HepG2 (cell line): Measurements from ENCODE around the gene ZC3H7B. TPM values are rescaled to one million over a fixed set of nuclear protein-coding genes. Genes with fewer than 3 reads are reported as not detected.

ENCODE experiments used
- ARID2 ChIP-seq: sonication (generic); formaldehyde crosslinking; IDR thresholded peaks from 2 replicates; pipeline ENCODE4 v1.8.1; 2022; ENCODE audit warnings: mild to moderate bottlenecking, missing genetic modification reagents, borderline replicate concordance
- BRCA1 ChIP-seq: sonication (generic); formaldehyde crosslinking; IDR thresholded peaks from 2 replicates; pipeline ENCODE4 v1.4.0; 2020; ENCODE audit warnings: missing genetic modification reagents
- CEBPB ChIP-seq: IDR thresholded peaks from 2 replicates; pipeline ENCODE4 v1.6.1; 2011; ENCODE audit warnings: low read depth, low read length, improper control_type of control experiment, borderline replicate concordance
- ESRRA ChIP-seq: sonication (generic); formaldehyde crosslinking; IDR thresholded peaks from 2 replicates; pipeline ENCODE4 v1.5.1; 2020; ENCODE audit warnings: mild to moderate bottlenecking, low read depth, missing genetic modification reagents
- EZH2 ChIP-seq: conservative IDR thresholded peaks from 2 replicates; pipeline ENCODE4 v1.6.1; 2012; ENCODE audit warnings: mild to moderate bottlenecking, low read depth, low read length, moderate library complexity
- HDAC2 ChIP-seq: sonication (generic); formaldehyde crosslinking; IDR thresholded peaks from 2 replicates; pipeline ENCODE4 v1.4.0; 2020; ENCODE audit warnings: missing genetic modification reagents
- HOXA3 ChIP-seq: sonication (generic); formaldehyde crosslinking; IDR thresholded peaks from 2 replicates; pipeline ENCODE4 v1.5.0; 2020; ENCODE audit warnings: missing genetic modification reagents
- KMT2A ChIP-seq: sonication (generic); formaldehyde crosslinking; IDR thresholded peaks from 2 replicates; pipeline ENCODE4 v1.4.0; 2020; ENCODE audit warnings: missing genetic modification reagents
- MIER2 ChIP-seq: IDR thresholded peaks from 2 replicates; pipeline ENCODE4 v1.6.1; 2016; ENCODE audit warnings: missing biosample characterization, missing genetic modification reagents
- SP2 ChIP-seq: sonication (generic); formaldehyde crosslinking; IDR thresholded peaks from 2 replicates; pipeline ENCODE4 v1.5.1; 2020; ENCODE audit warnings: mild to moderate bottlenecking, missing genetic modification reagents
- U2AF1 ChIP-seq: fragments of 200-400 bp; formaldehyde crosslinking; optimal IDR thresholded peaks from 2 replicates; pipeline ENCODE3; 2017; ENCODE audit warnings: mild to moderate bottlenecking, low read depth, low read length
- ZBTB7A ChIP-seq: sonication (generic); formaldehyde crosslinking; IDR thresholded peaks from 2 replicates; pipeline ENCODE4 v1.8.0; 2022; ENCODE audit warnings: mild to moderate bottlenecking, missing genetic modification reagents
- ZFP41 ChIP-seq: sonication (generic); formaldehyde crosslinking; IDR thresholded peaks from 2 replicates; pipeline ENCODE4 v1.4.0; 2020; ENCODE audit warnings: mild to moderate bottlenecking, missing genetic modification reagents, borderline replicate concordance
- ZFP90 ChIP-seq: sonication (generic); formaldehyde crosslinking; IDR thresholded peaks from 2 replicates; pipeline ENCODE4 v1.8.0; 2022; ENCODE audit warnings: missing genetic modification reagents, mild to moderate bottlenecking, inconsistent platforms, borderline replicate concordance
- ZNF12 ChIP-seq: sonication (generic); formaldehyde crosslinking; IDR thresholded peaks from 2 replicates; pipeline ENCODE4 v1.5.0; 2020; ENCODE audit warnings: missing genetic modification reagents
- ZNF570 ChIP-seq: sonication (generic); formaldehyde crosslinking; IDR thresholded peaks from 2 replicates; pipeline ENCODE4 v1.4.0; 2020; ENCODE audit warnings: mild to moderate bottlenecking, missing genetic modification reagents, borderline replicate concordance
- ZNF577 ChIP-seq: sonication (generic); formaldehyde crosslinking; IDR thresholded peaks from 2 replicates; pipeline ENCODE4 v1.4.0; 2020; ENCODE audit warnings: mild to moderate bottlenecking, low read depth, missing genetic modification reagents, borderline replicate concordance
- ZNF781 ChIP-seq: sonication (generic); formaldehyde crosslinking; IDR thresholded peaks from 2 replicates; pipeline ENCODE4 v1.5.1; 2020; ENCODE audit warnings: borderline replicate concordance, mild to moderate bottlenecking, missing genetic modification reagents; ENCODE audit errors: not compliant biosample characterization
- ZNF891 ChIP-seq: sonication (generic); formaldehyde crosslinking; IDR thresholded peaks from 2 replicates; pipeline ENCODE4 v1.5.0; 2020; ENCODE audit warnings: mild to moderate bottlenecking, missing genetic modification reagents
- polyA plus RNA-seq, 8 experiments: library from polyadenylated mRNA; depleted of rRNA in 3 of 8; stranded (reverse) in 7 of 8; unstranded in 1 of 8; fragments of >200 nt; fragmentation: Illumina TruSeq in 4 of 8; extraction: Trizol in 4 of 8; gene quantifications; 2 replicates each; pipeline versions ENCODE4 v1.2.1 to v1.2.3, GENCODE V29; 2011 to 2016; ENCODE audit warnings: low read depth in 4 of 8, missing spikeins in 1 of 8, mixed read lengths in 1 of 8; ENCODE audit not compliant: insufficient read depth in 1 of 8
- total RNA-seq, 5 experiments: library from RNA; depleted of rRNA; stranded (reverse); fragments of >200 nt; fragmentation: Illumina TruSeq; extraction: Trizol; gene quantifications; 2 replicates each; pipeline ENCODE4 v1.2.3, GENCODE V29; 2016; ENCODE audit warnings: low read depth in 1 of 5
- TF ChIP-seq, protein P1 (sequence below): IDR thresholded peaks from 2 replicates; pipeline ENCODE4 v1.6.1; 2018; ENCODE audit warnings: missing genetic modification reagents
- TF ChIP-seq, protein P2 (sequence below): sonication (generic); formaldehyde crosslinking; IDR thresholded peaks from 2 replicates; pipeline ENCODE4 v1.5.0; 2020; ENCODE audit warnings: missing genetic modification reagents
- TF ChIP-seq, protein P3 (sequence below): sonication (generic); formaldehyde crosslinking; IDR thresholded peaks from 2 replicates; pipeline ENCODE4 v1.4.0; 2020; ENCODE audit warnings: missing genetic modification reagents, low read depth, mild to moderate bottlenecking, borderline replicate concordance
- TF ChIP-seq, protein P4 (sequence below), 2 experiments: sonication (generic) in 1 of 2; formaldehyde crosslinking in 1 of 2; IDR thresholded peaks; 2 replicates each; pipeline versions ENCODE4 v1.4.0 to v1.6.1; 2018 to 2020; ENCODE audit warnings: missing genetic modification reagents in 2 of 2, borderline replicate concordance in 1 of 2, low read depth in 1 of 2, mild to moderate bottlenecking in 1 of 2, missing biosample characterization in 1 of 2

Gene ZC3H7B
- total and polyA plus RNA-seq, 2 of the 13 experiments (the other 11 are each of a cell fraction or from before 2014, with no cell fraction given) = 26.4 to 37.2 TPM

DNA sequence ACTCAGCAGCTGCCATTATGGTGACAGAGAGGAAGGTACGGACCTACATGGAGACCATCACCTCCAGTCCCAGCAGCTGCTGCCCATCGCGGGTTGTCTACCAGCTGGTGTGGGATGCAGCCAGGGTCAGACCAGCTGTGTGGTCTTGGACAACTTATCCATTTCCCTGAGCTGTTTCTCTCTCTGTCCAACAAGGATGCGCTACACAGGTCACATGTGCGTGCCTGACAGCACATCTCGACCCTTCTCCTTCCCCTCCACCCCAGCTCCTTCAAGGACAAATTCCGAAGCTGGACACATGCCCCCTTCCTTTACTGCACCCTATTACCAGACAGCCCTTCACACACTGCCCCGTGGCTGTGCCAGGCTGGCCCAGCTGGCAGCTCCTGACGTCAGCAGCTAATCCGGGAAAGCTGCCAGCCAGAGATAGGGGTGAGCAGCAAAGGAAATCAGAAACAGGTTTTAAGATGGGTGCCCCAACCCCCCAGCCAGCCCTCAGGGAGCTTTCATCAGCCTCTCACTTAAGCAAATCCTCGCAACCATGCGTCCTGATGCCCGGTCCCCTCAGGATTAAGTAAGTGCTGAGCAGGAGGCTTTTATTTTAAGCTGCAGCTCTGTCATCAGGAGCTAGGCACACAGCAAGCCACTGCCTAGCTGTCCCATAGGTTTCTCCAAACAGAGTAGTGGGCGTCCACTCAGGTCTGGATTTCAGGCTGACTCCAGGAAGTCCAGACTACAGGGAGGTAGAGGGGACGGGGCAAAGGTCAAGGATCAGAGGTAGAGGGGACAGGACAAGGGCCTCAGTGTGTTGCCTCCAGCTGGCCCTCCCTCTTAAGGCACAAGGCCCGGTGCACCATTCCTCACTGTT lies 100.7 kb downstream of the ZC3H7B start (continued):
- TF ChIP-seq ZNF12 (CRISPR knock-in tag) (no peak), ESRRA (CRISPR knock-in tag) (peak; percentile 74), HDAC2 (CRISPR knock-in tag) (peak; percentile 18; the same call in 1 of the 2 replicates), CEBPB (no peak), MIER2 (no peak), ZNF891 (CRISPR knock-in tag) (no peak), ZBTB7A (CRISPR knock-in tag) (peak; percentile 71; the same call in 1 of the 2 replicates), U2AF1 (no peak), BRCA1 (CRISPR knock-in tag) (no peak), ZNF570 (CRISPR knock-in tag) (no peak), HOXA3 (CRISPR knock-in tag) (peak; percentile 29; the same call in 1 of the 2 replicates), ZNF781 (no peak), ZFP41 (no peak), EZH2 (no peak), ZFP90 (CRISPR knock-in tag) (no peak), SP2 (CRISPR knock-in tag) (no peak), ARID2 (CRISPR knock-in tag) (no peak), KMT2A (CRISPR knock-in tag) (no peak), ZNF577 (no peak)
- TF ChIP-seq, protein P1, sequence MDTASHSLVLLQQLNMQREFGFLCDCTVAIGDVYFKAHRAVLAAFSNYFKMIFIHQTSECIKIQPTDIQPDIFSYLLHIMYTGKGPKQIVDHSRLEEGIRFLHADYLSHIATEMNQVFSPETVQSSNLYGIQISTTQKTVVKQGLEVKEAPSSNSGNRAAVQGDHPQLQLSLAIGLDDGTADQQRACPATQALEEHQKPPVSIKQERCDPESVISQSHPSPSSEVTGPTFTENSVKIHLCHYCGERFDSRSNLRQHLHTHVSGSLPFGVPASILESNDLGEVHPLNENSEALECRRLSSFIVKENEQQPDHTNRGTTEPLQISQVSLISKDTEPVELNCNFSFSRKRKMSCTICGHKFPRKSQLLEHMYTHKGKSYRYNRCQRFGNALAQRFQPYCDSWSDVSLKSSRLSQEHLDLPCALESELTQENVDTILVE (CRISPR knock-in tag) = no peak
- TF ChIP-seq, protein P2, sequence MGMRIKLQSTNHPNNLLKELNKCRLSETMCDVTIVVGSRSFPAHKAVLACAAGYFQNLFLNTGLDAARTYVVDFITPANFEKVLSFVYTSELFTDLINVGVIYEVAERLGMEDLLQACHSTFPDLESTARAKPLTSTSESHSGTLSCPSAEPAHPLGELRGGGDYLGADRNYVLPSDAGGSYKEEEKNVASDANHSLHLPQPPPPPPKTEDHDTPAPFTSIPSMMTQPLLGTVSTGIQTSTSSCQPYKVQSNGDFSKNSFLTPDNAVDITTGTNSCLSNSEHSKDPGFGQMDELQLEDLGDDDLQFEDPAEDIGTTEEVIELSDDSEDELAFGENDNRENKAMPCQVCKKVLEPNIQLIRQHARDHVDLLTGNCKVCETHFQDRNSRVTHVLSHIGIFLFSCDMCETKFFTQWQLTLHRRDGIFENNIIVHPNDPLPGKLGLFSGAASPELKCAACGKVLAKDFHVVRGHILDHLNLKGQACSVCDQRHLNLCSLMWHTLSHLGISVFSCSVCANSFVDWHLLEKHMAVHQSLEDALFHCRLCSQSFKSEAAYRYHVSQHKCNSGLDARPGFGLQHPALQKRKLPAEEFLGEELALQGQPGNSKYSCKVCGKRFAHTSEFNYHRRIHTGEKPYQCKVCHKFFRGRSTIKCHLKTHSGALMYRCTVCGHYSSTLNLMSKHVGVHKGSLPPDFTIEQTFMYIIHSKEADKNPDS (CRISPR knock-in tag) = no peak
- TF ChIP-seq, protein P3, sequence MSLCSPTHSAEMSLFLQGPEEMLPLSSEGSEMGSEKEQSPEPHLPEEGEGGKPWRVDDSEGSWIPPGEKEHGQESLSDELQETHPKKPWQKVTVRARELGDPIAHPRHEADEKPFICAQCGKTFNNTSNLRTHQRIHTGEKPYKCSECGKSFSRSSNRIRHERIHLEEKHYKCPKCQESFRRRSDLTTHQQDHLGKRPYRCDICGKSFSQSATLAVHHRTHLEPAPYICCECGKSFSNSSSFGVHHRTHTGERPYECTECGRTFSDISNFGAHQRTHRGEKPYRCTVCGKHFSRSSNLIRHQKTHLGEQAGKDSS (CRISPR knock-in tag) = no peak
- TF ChIP-seq, protein P4, sequence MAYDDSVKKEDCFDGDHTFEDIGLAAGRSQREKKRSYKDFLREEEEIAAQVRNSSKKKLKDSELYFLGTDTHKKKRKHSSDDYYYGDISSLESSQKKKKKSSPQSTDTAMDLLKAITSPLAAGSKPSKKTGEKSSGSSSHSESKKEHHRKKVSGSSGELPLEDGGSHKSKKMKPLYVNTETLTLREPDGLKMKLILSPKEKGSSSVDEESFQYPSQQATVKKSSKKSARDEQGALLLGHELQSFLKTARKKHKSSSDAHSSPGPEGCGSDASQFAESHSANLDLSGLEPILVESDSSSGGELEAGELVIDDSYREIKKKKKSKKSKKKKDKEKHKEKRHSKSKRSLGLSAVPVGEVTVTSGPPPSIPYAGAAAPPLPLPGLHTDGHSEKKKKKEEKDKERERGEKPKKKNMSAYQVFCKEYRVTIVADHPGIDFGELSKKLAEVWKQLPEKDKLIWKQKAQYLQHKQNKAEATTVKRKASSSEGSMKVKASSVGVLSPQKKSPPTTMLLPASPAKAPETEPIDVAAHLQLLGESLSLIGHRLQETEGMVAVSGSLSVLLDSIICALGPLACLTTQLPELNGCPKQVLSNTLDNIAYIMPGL (CRISPR knock-in tag; IDR thresholded peaks at IDR 0.05; ENCODE audit: borderline replicate concordance in 1 of 2, low read depth in 1 of 2) = no peak
